ENCODE data around the gene FLAD1.
"Not testable (repeated sequence)": the region's sequence is repeated elsewhere in the genome, so short reads cannot be mapped to it uniquely, and the experiment has no call there.

DNA sequence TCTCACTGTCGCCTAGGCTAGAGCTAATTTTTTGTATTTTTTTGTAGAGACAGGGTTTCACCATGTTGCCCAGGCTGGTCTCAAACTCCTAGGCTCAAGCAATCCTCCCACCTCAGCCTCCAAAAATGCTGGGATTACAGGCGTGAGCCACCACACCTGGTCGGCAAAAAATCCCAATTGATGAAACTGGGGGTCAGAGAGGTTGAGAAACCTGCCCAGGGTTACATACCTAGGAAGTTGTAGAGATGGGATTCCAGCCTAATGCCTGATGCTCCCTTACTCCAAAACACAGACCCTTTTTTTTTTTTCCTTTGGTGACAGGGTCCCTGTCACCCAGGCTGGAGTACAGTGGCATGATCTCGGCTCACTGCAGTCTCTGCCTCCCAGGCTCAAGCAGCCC lies 3.6 kb downstream of the FLAD1 start:
- not testable (repeated sequence) for TF ChIP-seq POLR2A, EP300 (IDR thresholded peaks at IDR 0.05)
- TF ChIP-seq, protein P1, sequence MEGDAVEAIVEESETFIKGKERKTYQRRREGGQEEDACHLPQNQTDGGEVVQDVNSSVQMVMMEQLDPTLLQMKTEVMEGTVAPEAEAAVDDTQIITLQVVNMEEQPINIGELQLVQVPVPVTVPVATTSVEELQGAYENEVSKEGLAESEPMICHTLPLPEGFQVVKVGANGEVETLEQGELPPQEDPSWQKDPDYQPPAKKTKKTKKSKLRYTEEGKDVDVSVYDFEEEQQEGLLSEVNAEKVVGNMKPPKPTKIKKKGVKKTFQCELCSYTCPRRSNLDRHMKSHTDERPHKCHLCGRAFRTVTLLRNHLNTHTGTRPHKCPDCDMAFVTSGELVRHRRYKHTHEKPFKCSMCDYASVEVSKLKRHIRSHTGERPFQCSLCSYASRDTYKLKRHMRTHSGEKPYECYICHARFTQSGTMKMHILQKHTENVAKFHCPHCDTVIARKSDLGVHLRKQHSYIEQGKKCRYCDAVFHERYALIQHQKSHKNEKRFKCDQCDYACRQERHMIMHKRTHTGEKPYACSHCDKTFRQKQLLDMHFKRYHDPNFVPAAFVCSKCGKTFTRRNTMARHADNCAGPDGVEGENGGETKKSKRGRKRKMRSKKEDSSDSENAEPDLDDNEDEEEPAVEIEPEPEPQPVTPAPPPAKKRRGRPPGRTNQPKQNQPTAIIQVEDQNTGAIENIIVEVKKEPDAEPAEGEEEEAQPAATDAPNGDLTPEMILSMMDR (IDR thresholded peaks at IDR 0.05), result not testable (repeated sequence)

Data from gastroesophageal sphincter (tissue), 3 donors.